Endothelial cell of umbilical vein (primary cell): Measurements from ENCODE around the gene CRKL. TPM values are rescaled to one million over a fixed set of nuclear protein-coding genes. Genes with fewer than 3 reads are reported as not detected.

Experiments
- BruUV-seq: library from RNA; stranded (reverse); fragments of 400-500 nt; replicated peaks from 2 replicates; lab custom pipeline; 2021; lab: Mats Ljungman, UMichigan
- CTCF ChIA-PET: fragments of 300-600, 350-600 bp; sonication (Branson Sonifier 250); formaldehyde crosslinking; loops from one replicate; lab custom pipeline; 2021; ENCODE audit warnings: antibody characterized with exemption, inconsistent platforms; lab: Charles Lee
- POLR2A ChIA-PET: fragments of 300-600, 350-600 bp; sonication (Branson Sonifier 250); formaldehyde crosslinking; loops from one replicate; lab custom pipeline; 2021; ENCODE audit warnings: antibody characterized with exemption, inconsistent platforms; lab: Charles Lee
- DNase-seq: peaks from one replicate; pipeline ENCODE4 v3.0.0-alpha.2; 2011; ENCODE audit warnings: low read depth, low spot score
- FAIRE-seq: peaks from 2 replicates; lab custom pipeline; 2011; peaks lifted over from hg19 to GRCh38; lab: Jason Lieb, UNC
- H2AFZ ChIP-seq: 2 replicates; pipeline ENCODE4 v1.6.0; 2012; ENCODE audit warnings: low read depth, low read length, control low read depth, inconsistent platforms
- H3K27ac ChIP-seq: 2 replicates; pipeline ENCODE4 v1.5.1; 2011; ENCODE audit warnings: low read depth, mild to moderate bottlenecking, control low read depth, low read length, moderate library complexity; ENCODE audit not compliant: insufficient read depth
- H3K27me3 ChIP-seq, 2 experiments: 2 replicates each; pipeline versions ENCODE4 v1.6.0 to v1.6.1; 2011; ENCODE audit warnings: low read length in 2 of 2, mixed read lengths in 1 of 2; ENCODE audit not compliant: control insufficient read depth in 2 of 2, insufficient read depth in 2 of 2
- H3K36me3 ChIP-seq, 2 experiments: 2 replicates in 1 of 2; 3 replicates in 1 of 2; pipeline ENCODE4 v1.5.1; 2011; ENCODE audit warnings: low read length in 2 of 2, mild to moderate bottlenecking in 1 of 2, moderate library complexity in 1 of 2; ENCODE audit not compliant: control insufficient read depth in 2 of 2, insufficient read depth in 2 of 2; ENCODE audit errors: extremely low read depth in 1 of 2
- H3K4me1 ChIP-seq: 3 replicates; pipeline ENCODE4 v1.5.1; 2011; ENCODE audit warnings: mild to moderate bottlenecking, low read length; ENCODE audit not compliant: control insufficient read depth, insufficient read depth; ENCODE audit errors: extremely low read depth
- H3K4me2 ChIP-seq: 2 replicates; pipeline ENCODE4 v1.6.1; 2011; ENCODE audit warnings: low read length, control low read depth, mixed read lengths; ENCODE audit not compliant: insufficient read depth
- H3K4me3 ChIP-seq, 3 experiments: fragments of 200-600 bp in 1 of 3; sonication (generic), shearing (Covaris generic) in 1 of 3; replicated peaks in 1 of 3; 2 replicates each; pipeline ENCODE4 v1.5.1; 2011 to 2016; ENCODE audit warnings: control low read depth in 3 of 3, low read length in 3 of 3, mild to moderate bottlenecking in 2 of 3, inconsistent platforms in 1 of 3, low read depth in 1 of 3, moderate library complexity in 1 of 3; ENCODE audit not compliant: insufficient read depth in 1 of 3
- H3K79me2 ChIP-seq: 2 replicates; pipeline ENCODE4 v1.6.0; 2012; ENCODE audit warnings: low read length, inconsistent platforms; ENCODE audit not compliant: control insufficient read depth, insufficient read depth
- H3K9ac ChIP-seq: replicated peaks from 2 replicates; pipeline ENCODE3; 2011; ENCODE audit warnings: low read length, control low read depth; ENCODE audit not compliant: insufficient read depth; ENCODE audit errors: extremely low read depth
- H3K9me1 ChIP-seq: replicated peaks from 3 replicates; pipeline ENCODE4 v1.6.0; 2011; ENCODE audit warnings: mild to moderate bottlenecking, low read length; ENCODE audit not compliant: control insufficient read depth, insufficient read depth; ENCODE audit errors: extremely low read depth
- H3K9me3 ChIP-seq: replicated peaks from 2 replicates; pipeline ENCODE4 v1.5.1; 2012; ENCODE audit warnings: low read length, inconsistent platforms; ENCODE audit not compliant: control insufficient read depth, insufficient read depth
- H4K20me1 ChIP-seq: replicated peaks from 2 replicates; pipeline ENCODE3; 2011; ENCODE audit warnings: mild to moderate bottlenecking, low read length; ENCODE audit not compliant: control insufficient read depth, insufficient read depth; ENCODE audit errors: extremely low read depth
- FOS ChIP-seq: IDR thresholded peaks from 2 replicates; pipeline ENCODE4 v1.6.1; 2011; ENCODE audit warnings: mild to moderate bottlenecking, low read length, moderate library complexity, borderline replicate concordance; ENCODE audit not compliant: insufficient read depth
- MYC ChIP-seq: IDR thresholded peaks from one replicate; pipeline ENCODE4 v1.6.1; 2011; ENCODE audit warnings: mild to moderate bottlenecking, low read depth, low read length
- dilution Hi-C: fragments of 300-500 bp; cut with MboI; formaldehyde crosslinking; loops from one replicate; pipeline ENCODE4 v1.15.0; 2019; ENCODE audit warnings: low sequenced_read_pairs; ENCODE audit not compliant: extremely low pct_ligation_motif_present
- intact Hi-C: fragments of 100-400 bp; cut with micrococcal nuclease; formaldehyde crosslinking; loops from one replicate; pipeline ENCODE4 v1.10.0; 2022
- polyA plus RNA-seq, 4 experiments: library from polyadenylated mRNA; depleted of rRNA in 3 of 4; stranded (reverse) in 3 of 4; unstranded in 1 of 4; fragments of >200 nt; gene quantifications; 2 replicates each; pipeline versions ENCODE4 v1.2.1 to v1.2.3, GENCODE V29; 2011 to 2012; ENCODE audit warnings: missing spikeins in 1 of 4
- total RNA-seq: library from RNA; stranded (reverse); gene quantifications from 2 replicates; pipeline ENCODE4 v1.2.3, GENCODE V29; 2021

Gene CRKL
- total and polyA plus RNA-seq, 2 donors (not counting 3 experiments of a cell fraction or from before 2014, with no cell fraction given): 18.0 to 50.6 TPM

- no peaks in the 10 kb centered on the region for H4K20me1 ChIP-seq
- DNase-seq (no peak), FAIRE-seq (no peak)
- no TSS peak for BruUV-seq
- H3K4me1 ChIP-seq: peaks cover 3% of the 10 kb centered on the region
- H3K79me2 ChIP-seq: no peaks in the 10 kb centered on the region
- no peak overlapping the region for H3K9ac ChIP-seq
- H3K27ac ChIP-seq: no peak overlapping the region
- intact Hi-C loops: loop anchor here (5.0 kb wide), 1 partner anchor 113 kb away; the partner anchor contains the start of gene THAP7
- H3K4me2 ChIP-seq: no peak overlapping the region
- H3K9me1 ChIP-seq: no peaks in the 10 kb centered on the region
- peaks cover 10% of the 10 kb centered on the region in 2 experiments for H3K36me3 ChIP-seq
- H3K4me3 ChIP-seq: no peak overlapping the region
- no peak for TF ChIP-seq MYC
- H3K9me3 ChIP-seq: no peaks in the 10 kb centered on the region
- dilution Hi-C loops: no loop called here
- H3K27me3 ChIP-seq: no peaks in the 10 kb centered on the region
- CTCF ChIA-PET: interaction anchor here (0.9 kb wide), 2 partner anchors 17 to 28 kb away, joined by 3 read pairs; no protein-coding TSS in a partner anchor
- H2AFZ ChIP-seq: no peak overlapping the region
- POLR2A ChIA-PET: no interaction called here
These were observed 28.0 kb upstream of the CRKL start for GRCh38 chr22:20889025-20889704.

- dilution Hi-C loops (no loop called here), intact Hi-C loops (loop anchor here (5.0 kb wide), 1 partner anchor 112 kb away; the partner anchor contains the start of gene THAP7)
- Histone ChIP-seq H4K20me1 (no peaks in the 10 kb centered on the region), H3K27me3 (no peaks in the 10 kb centered on the region), H3K4me3 (no peak overlapping the region), H3K9me1 (no peaks in the 10 kb centered on the region), H3K79me2 (no peaks in the 10 kb centered on the region), H3K4me1 (peaks cover 3% of the 10 kb centered on the region), H3K9ac (no peak overlapping the region), H3K36me3 (peaks cover 10% of the 10 kb centered on the region in 2 experiments), H3K27ac (no peak overlapping the region), H3K4me2 (no peak overlapping the region), H2AFZ (no peak overlapping the region), H3K9me3 (no peaks in the 10 kb centered on the region)
- BruUV-seq: no TSS peak
- TF ChIP-seq FOS: no peak
- FAIRE-seq (no peak), DNase-seq (no peak)
- CTCF ChIA-PET: interaction anchor here (0.9 kb wide), 1 partner anchor 27 kb away, joined by 3 read pairs; no protein-coding TSS in a partner anchor
- POLR2A ChIA-PET: no interaction called here
These were observed 27.2 kb upstream of the CRKL start for GRCh38 chr22:20889904-20890540.
